H1 (cell line): ENCODE data around the gene ZNF248. TPM values are rescaled to one million over a fixed set of nuclear protein-coding genes. Genes with fewer than 3 reads are reported as not detected.

ENCODE experiments used
- CTCF ChIA-PET: fragments of 300-600 bp; sonication (Branson Sonifier 250); formaldehyde crosslinking; loops from one replicate; lab custom pipeline; 2021; ENCODE audit not compliant: partially characterized antibody; lab: Charles Lee
- POLR2A ChIA-PET: fragments of 300-600 bp; sonication (Branson Sonifier 250); formaldehyde crosslinking; loops from one replicate; lab custom pipeline; 2021; ENCODE audit warnings: inconsistent platforms; ENCODE audit not compliant: partially characterized antibody; lab: Charles Lee
- DNase-seq, 2 experiments: peaks; one replicate each; pipeline versions ENCODE4 v3.0.0 to v3.0.0-alpha.2; 2010 to 2022; ENCODE audit warnings: low spot score in 2 of 2, low read depth in 1 of 2, mixed read lengths in 1 of 2
- FAIRE-seq: peaks from 2 replicates; lab custom pipeline; 2011; peaks lifted over from hg19 to GRCh38; lab: Jason Lieb, UNC
- H2AFZ ChIP-seq: 2 replicates; pipeline ENCODE4 v1.8.1; 2012; ENCODE audit warnings: low read length, inconsistent platforms
- H2AK5ac ChIP-seq: 2 replicates; pipeline ENCODE4 v1.6.1; 2013; ENCODE audit warnings: low read depth, low read length
- H2BK120ac ChIP-seq: replicated peaks from 2 replicates; pipeline ENCODE3; 2013; ENCODE audit warnings: low read depth, low read length, inconsistent platforms
- H2BK12ac ChIP-seq: 2 replicates; pipeline ENCODE4 v1.6.1; 2013; ENCODE audit warnings: low read depth, low read length
- H2BK15ac ChIP-seq: 2 replicates; pipeline ENCODE4 v1.6.1; 2013; ENCODE audit warnings: low read length
- H2BK20ac ChIP-seq: 2 replicates; pipeline ENCODE4 v1.6.1; 2013; ENCODE audit warnings: low read length
- H2BK5ac ChIP-seq: 2 replicates; pipeline ENCODE4 v1.6.1; 2013; ENCODE audit warnings: low read depth, low read length
- H3K14ac ChIP-seq: 2 replicates; pipeline ENCODE4 v1.6.1; 2013; ENCODE audit warnings: inconsistent platforms; ENCODE audit not compliant: insufficient read length
- H3K18ac ChIP-seq: 2 replicates; pipeline ENCODE4 v1.6.1; 2013; ENCODE audit warnings: low read length; ENCODE audit errors: extremely low read depth
- H3K23ac ChIP-seq: 2 replicates; pipeline ENCODE4 v1.6.1; 2013; ENCODE audit warnings: inconsistent platforms; ENCODE audit not compliant: insufficient read length
- H3K23me2 ChIP-seq: 2 replicates; pipeline ENCODE4 v1.6.1; 2013; ENCODE audit warnings: low read depth, low read length
- H3K27ac ChIP-seq: 2 replicates; pipeline ENCODE4 v1.6.1; 2011; ENCODE audit warnings: low read depth, low read length, inconsistent platforms
- H3K27me3 ChIP-seq, 4 experiments: replicated peaks in 1 of 4; 1 replicate in 1 of 4; 2 replicates in 3 of 4; pipeline versions ENCODE4 v1.6.1 to v1.8.1; 2011 to 2013; ENCODE audit warnings: low read length in 3 of 4, mild to moderate bottlenecking in 3 of 4, inconsistent platforms in 2 of 4, mixed read lengths in 2 of 4, moderate library complexity in 1 of 4; ENCODE audit not compliant: control insufficient read depth in 3 of 4, insufficient read depth in 3 of 4; ENCODE audit errors: extremely low read depth in 1 of 4
- H3K36me3 ChIP-seq, 4 experiments: 2 replicates each; pipeline versions ENCODE4 v1.6.1 to v1.8.1; 2011 to 2013; ENCODE audit warnings: mild to moderate bottlenecking in 4 of 4, low read length in 3 of 4, moderate library complexity in 2 of 4, control low read depth in 1 of 4, inconsistent platforms in 1 of 4; ENCODE audit not compliant: insufficient read depth in 4 of 4, control insufficient read depth in 2 of 4
- H3K4ac ChIP-seq: replicated peaks from 2 replicates; pipeline ENCODE3; 2013; ENCODE audit warnings: low read length, low read depth, mixed read lengths, inconsistent platforms; ENCODE audit not compliant: insufficient read length
- H3K4me1 ChIP-seq, 4 experiments: replicated peaks in 1 of 4; 1 replicate in 1 of 4; 2 replicates in 3 of 4; pipeline versions ENCODE4 v1.6.1 to v1.8.1; 2011 to 2013; ENCODE audit warnings: low read length in 3 of 4, inconsistent platforms in 2 of 4, mixed read lengths in 1 of 4; ENCODE audit not compliant: insufficient read depth in 4 of 4, control insufficient read depth in 3 of 4
- H3K4me2 ChIP-seq, 2 experiments: 2 replicates each; pipeline versions ENCODE4 v1.6.1 to v1.8.1; 2011 to 2013; ENCODE audit warnings: low read depth in 2 of 2, low read length in 2 of 2, control low read depth in 1 of 2, inconsistent platforms in 1 of 2, mild to moderate bottlenecking in 1 of 2; ENCODE audit not compliant: insufficient read depth in 1 of 2
- H3K4me3 ChIP-seq, 4 experiments: fragments of 200-600, 300-600 bp in 1 of 4; sonication (generic), shearing (Covaris generic), sonication (Bioruptor Twin) in 1 of 4; 2 replicates each; pipeline versions ENCODE4 v1.5.1 to v1.8.1; 2011 to 2016; ENCODE audit warnings: low read length in 4 of 4, low read depth in 3 of 4, control low read depth in 2 of 4, inconsistent platforms in 2 of 4, mild to moderate bottlenecking in 2 of 4, mixed read lengths in 1 of 4, moderate library complexity in 1 of 4; ENCODE audit not compliant: insufficient read depth in 2 of 4; ENCODE audit errors: extremely low read depth in 1 of 4
- H3K56ac ChIP-seq: replicated peaks from 2 replicates; pipeline ENCODE3; 2013; ENCODE audit warnings: low read depth, mild to moderate bottlenecking, mixed read lengths, low read length, inconsistent platforms; ENCODE audit not compliant: insufficient read length
- H3K79me1 ChIP-seq: 2 replicates; pipeline ENCODE4 v1.6.1; 2013; ENCODE audit warnings: low read depth, low read length, control low read depth
- H3K79me2 ChIP-seq, 2 experiments: 2 replicates each; pipeline versions ENCODE4 v1.6.1 to v1.8.1; 2012 to 2013; ENCODE audit warnings: low read length in 2 of 2, mild to moderate bottlenecking in 2 of 2, inconsistent platforms in 1 of 2; ENCODE audit not compliant: insufficient read depth in 2 of 2, control insufficient read depth in 1 of 2
- H3K9ac ChIP-seq, 4 experiments: replicated peaks in 1 of 4; 1 replicate in 1 of 4; 2 replicates in 3 of 4; pipeline versions ENCODE4 v1.6.1 to v1.8.1; 2011 to 2013; ENCODE audit warnings: low read depth in 3 of 4, low read length in 3 of 4, control low read depth in 2 of 4, mild to moderate bottlenecking in 2 of 4, moderate library complexity in 2 of 4, inconsistent platforms in 1 of 4; ENCODE audit errors: extremely low read depth in 1 of 4
- H3K9me3 ChIP-seq, 2 experiments: 2 replicates each; pipeline versions ENCODE4 v1.6.1 to v1.8.1; 2012 to 2013; ENCODE audit warnings: mild to moderate bottlenecking in 2 of 2, moderate library complexity in 2 of 2, control low read depth in 1 of 2, inconsistent platforms in 1 of 2, low read depth in 1 of 2, low read length in 1 of 2, mixed read lengths in 1 of 2; ENCODE audit not compliant: insufficient read depth in 2 of 2
- H4K20me1 ChIP-seq, 2 experiments: replicated peaks in 1 of 2; 2 replicates each; pipeline versions ENCODE3 to v1.8.1; 2011 to 2013; ENCODE audit warnings: inconsistent platforms in 2 of 2, low read length in 2 of 2, mild to moderate bottlenecking in 1 of 2; ENCODE audit not compliant: insufficient read depth in 2 of 2, control insufficient read depth in 1 of 2
- H4K5ac ChIP-seq: 2 replicates; pipeline ENCODE4 v1.6.1; 2013; ENCODE audit warnings: low read length, low read depth, mixed read lengths, inconsistent platforms; ENCODE audit not compliant: insufficient read length
- H4K8ac ChIP-seq: 2 replicates; pipeline ENCODE4 v1.8.0; 2013; ENCODE audit warnings: mild to moderate bottlenecking, moderate library complexity, low read length, inconsistent platforms; ENCODE audit not compliant: insufficient read depth; ENCODE audit errors: extremely low read depth
- H4K91ac ChIP-seq: replicated peaks from 2 replicates; pipeline ENCODE3; 2013; ENCODE audit warnings: low read length, mixed read lengths, inconsistent platforms; ENCODE audit not compliant: insufficient read length
- BACH1 ChIP-seq: IDR thresholded peaks from 2 replicates; pipeline ENCODE4 v1.6.1; 2012; ENCODE audit warnings: low read length, improper control_type of control experiment
- CBX8 ChIP-seq: fragments of 300-800, 300-1000 bp; sonication (generic); IDR thresholded peaks from 2 replicates; pipeline ENCODE4 v1.7.1; 2016; ENCODE audit warnings: low read depth, low read length, borderline replicate concordance
- CEBPB ChIP-seq: IDR thresholded peaks from 2 replicates; pipeline ENCODE4 v1.6.1; 2012; ENCODE audit warnings: low read depth, low read length
- CREB1 ChIP-seq: IDR thresholded peaks from 2 replicates; pipeline ENCODE4 v1.6.1; 2012; ENCODE audit warnings: inconsistent platforms
- GABPA ChIP-seq: IDR thresholded peaks from 2 replicates; pipeline ENCODE4 v1.6.1; 2011; ENCODE audit warnings: mild to moderate bottlenecking, low read length, moderate library complexity, borderline replicate concordance; ENCODE audit not compliant: insufficient read depth
- JUN ChIP-seq: IDR thresholded peaks from 2 replicates; pipeline ENCODE4 v1.6.1; 2011; ENCODE audit warnings: low read depth, mild to moderate bottlenecking, improper control_type of control experiment, low read length
- POLR2A ChIP-seq, 2 experiments: IDR thresholded peaks; 1 replicate in 1 of 2; 2 replicates in 1 of 2; pipeline ENCODE4 v1.6.1; 2011; ENCODE audit warnings: low read depth in 2 of 2, low read length in 2 of 2, mild to moderate bottlenecking in 2 of 2; ENCODE audit errors: control extremely low read depth in 1 of 2
- POU5F1 ChIP-seq: IDR thresholded peaks from 2 replicates; pipeline ENCODE4 v1.6.1; 2011; ENCODE audit warnings: low read depth, mild to moderate bottlenecking, low read length, moderate library complexity
- RNF2 ChIP-seq: fragments of 200-900, 300-1000 bp; sonication (generic); IDR thresholded peaks from 2 replicates; pipeline ENCODE4 v1.7.1; 2016; ENCODE audit warnings: borderline replicate concordance, low read depth, mild to moderate bottlenecking, antibody characterized with exemption, low read length; ENCODE audit not compliant: poor library complexity, severe bottlenecking; ENCODE audit errors: missing control alignments
- RXRA ChIP-seq: IDR thresholded peaks from 2 replicates; pipeline ENCODE4 v1.6.1; 2011; ENCODE audit warnings: low read depth, mild to moderate bottlenecking, low read length, moderate library complexity; ENCODE audit not compliant: insufficient read depth
- SIRT6 ChIP-seq: IDR thresholded peaks from one replicate; pipeline ENCODE4 v1.7.1; 2012; ENCODE audit warnings: low read length, inconsistent platforms
- SP4 ChIP-seq: IDR thresholded peaks from 2 replicates; pipeline ENCODE4 v1.6.1; 2012; ENCODE audit warnings: low read length, inconsistent platforms
- SUZ12 ChIP-seq: fragments of 200-600 bp; sonication (generic); IDR thresholded peaks from 2 replicates; pipeline ENCODE4 v1.6.1; 2012; ENCODE audit warnings: mild to moderate bottlenecking, inconsistent platforms, low read length, moderate library complexity, mixed read lengths
- TAF7 ChIP-seq: optimal IDR thresholded peaks from 2 replicates; pipeline ENCODE3; 2011; ENCODE audit warnings: low read depth, mild to moderate bottlenecking, inconsistent platforms, low read length, moderate library complexity, borderline replicate concordance
- ZNF274 ChIP-seq: IDR thresholded peaks from 2 replicates; pipeline ENCODE4 v1.7.0; 2012; ENCODE audit warnings: low read length, borderline replicate concordance; ENCODE audit errors: extremely low read depth
- WGBS, 2 experiments: shearing (Covaris generic) in 1 of 2; methylation state at CpG; one replicate each; pipeline versions ENCODE4 v1.1.6 to v1.1.7; 2013 to 2015; ENCODE audit warnings: low lambda C conversion rate in 2 of 2, mixed read lengths in 2 of 2, inconsistent platforms in 1 of 2, low coverage in 1 of 2, missing lambda C conversion rate in 1 of 2; ENCODE audit not compliant: insufficient replicate concordance in 2 of 2, insufficient coverage in 1 of 2, insufficient read length in 1 of 2; ENCODE audit errors: extremely low coverage in 1 of 2, missing lambda C conversion rate in 1 of 2; 5-methylcytosine and 5-hydroxymethylcytosine counted together
- polyA plus RNA-seq, 7 experiments: library from polyadenylated mRNA; depleted of rRNA in 3 of 7; stranded (reverse) in 5 of 7; unstranded in 2 of 7; fragments of >200 nt in 5 of 7; fragments of 200-250 nt in 2 of 7; gene quantifications; 1 replicate in 5 of 7; 2 replicates in 1 of 7; 4 replicates in 1 of 7; pipeline versions ENCODE4 v1.2.1 to v1.2.3, GENCODE V29; 2011 to 2013; ENCODE audit warnings: missing spikeins in 2 of 7, mixed read lengths in 2 of 7
- total RNA-seq: library from RNA; stranded (reverse); fragmentation: NEBNext Ultra II Directional; extraction: Animal tissue kit (Norgen Biotek cat#: 25700); gene quantifications from 2 replicates; pipeline ENCODE4 v1.2.1, GENCODE V29; 2021

ZNF248 gene
- total and polyA plus RNA-seq, 2 of the 8 experiments (the other 6 are each of a cell fraction or from before 2014, with no cell fraction given) = 9.1 TPM; not detected in 1

- H3K9me3 ChIP-seq = peaks cover 72 to 86% of the 10 kb centered on the region in 2 experiments
- no peak overlapping the region for H3K4ac ChIP-seq
- no peak overlapping the region for H3K4me3 ChIP-seq
- H3K36me3 ChIP-seq = peaks cover 0 to 5% (median 0%) of the 10 kb centered on the region in 4 experiments; a peak in 2 of 8 replicates
- H3K18ac ChIP-seq = no peak overlapping the region
- no peaks in the 10 kb centered on the region for H3K79me1 ChIP-seq
- H3K56ac ChIP-seq = no peak overlapping the region
- H4K8ac ChIP-seq = no peak overlapping the region
- H3K9ac ChIP-seq = no peak overlapping the region
- H2BK12ac ChIP-seq = no peak overlapping the region
- H2BK5ac ChIP-seq = no peak overlapping the region
- H2BK15ac ChIP-seq = no peak overlapping the region
- H2BK120ac ChIP-seq = no peak overlapping the region
- no peak overlapping the region; a peak in 1 of 4 replicates for H3K4me2 ChIP-seq
- H2BK20ac ChIP-seq = no peak overlapping the region
- H3K4me1 ChIP-seq = no peaks in the 10 kb centered on the region
- H4K20me1 ChIP-seq = no peaks in the 10 kb centered on the region
- H3K14ac ChIP-seq = no peak overlapping the region
- peaks cover 6% of the 10 kb centered on the region; the same call in 1 of the 2 replicates for H3K23me2 ChIP-seq
- H3K27me3 ChIP-seq = no peaks in the 10 kb centered on the region
- H4K5ac ChIP-seq = no peak overlapping the region
- CTCF ChIA-PET = no interaction called here
- WGBS, 2 experiments = 52% methylated on average over 4 of the region's 4 CpGs; no CpG with 5 or more reads in 1 of the 2 experiments
- POLR2A ChIA-PET = no interaction called here
- no peak for FAIRE-seq
- DNase-seq = no peak
- no peak overlapping the region for H2AFZ ChIP-seq
- no peak overlapping the region for H4K91ac ChIP-seq
- H3K23ac ChIP-seq = no peak overlapping the region
- H3K79me2 ChIP-seq = no peaks in the 10 kb centered on the region
- H3K27ac ChIP-seq = no peak overlapping the region
- no peak overlapping the region for H2AK5ac ChIP-seq
- TF ChIP-seq SIRT6 (no peak), CREB1 (no peak), GABPA (no peak), CEBPB (no peak), SUZ12 (no peak), POLR2A (IDR thresholded peaks at IDR 0.05; ENCODE audit: control extremely low read depth in 1 of 2, low read depth in 2 of 2, low read length in 2 of 2) (no peak), BACH1 (no peak), POU5F1 (no peak), CBX8 (no peak), JUN (no peak), RXRA (no peak), ZNF274 (no peak), RNF2 (no peak), TAF7 (no peak), SP4 (no peak)
Measured at GRCh38 chr10:37855636-37856035, 1.8 kb downstream of the ZNF248 start.
